GDM1 (cell line): ENCODE results near the gene UBE3B.
"Not testable (repeated sequence)": the region's sequence is repeated elsewhere in the genome, so short reads cannot be mapped to it uniquely, and the experiment has no call there.

ENCODE experiments used
- DNase-seq: peaks from one replicate; lab custom pipeline; 2025; lab: John Stamatoyannopoulos, UW

UBE3B gene

GRCh38 chr12:109450980-109451379 lies 26.5 kb upstream of the UBE3B start:
- no peak for DNase-seq

GRCh38 chr12:109451400-109451799 lies 26.0 kb upstream of the UBE3B start:
- no peak for DNase-seq

- no peak for DNase-seq
Measured at GRCh38 chr12:109452489-109452888, 24.9 kb upstream of the UBE3B start.

- no peak for DNase-seq
Measured at GRCh38 chr12:109455706-109456105, 21.7 kb upstream of the UBE3B start.

- DNase-seq = no peak
Measured at GRCh38 chr12:109458086-109458485, 19.3 kb upstream of the UBE3B start.

GRCh38 chr12:109458771-109459208 lies 18.6 kb upstream of the UBE3B start:
- DNase-seq = no peak

GRCh38 chr12:109459247-109459646 lies 18.2 kb upstream of the UBE3B start:
- no peak for DNase-seq

- DNase-seq = no peak
Measured at GRCh38 chr12:109460538-109460937, 16.9 kb upstream of the UBE3B start.

GRCh38 chr12:109461049-109461845 lies 16.2 kb upstream of the UBE3B start:
- DNase-seq = no peak

GRCh38 chr12:109461846-109462756 lies 15.3 kb upstream of the UBE3B start:
- no peak for DNase-seq

- DNase-seq = no peak
Measured at GRCh38 chr12:109462868-109463692, 14.4 kb upstream of the UBE3B start.

GRCh38 chr12:109463756-109464155 lies 13.7 kb upstream of the UBE3B start:
- no peak for DNase-seq

GRCh38 chr12:109464642-109465351 lies 12.6 kb upstream of the UBE3B start:
- DNase-seq = no peak

GRCh38 chr12:109466305-109466704 lies 11.1 kb upstream of the UBE3B start:
- DNase-seq = no peak

GRCh38 chr12:109466821-109467220 lies 10.6 kb upstream of the UBE3B start:
- DNase-seq = no peak

- DNase-seq = no peak
Measured at GRCh38 chr12:109467978-109468676, 9.3 kb upstream of the UBE3B start.

GRCh38 chr12:109469517-109469916 lies 7.9 kb upstream of the UBE3B start:
- no peak for DNase-seq

GRCh38 chr12:109473006-109473405 lies 4.4 kb upstream of the UBE3B start:
- no peak for DNase-seq

GRCh38 chr12:109473526-109474270 lies 3.7 kb upstream of the UBE3B start:
- DNase-seq = not testable (repeated sequence)

- DNase-seq = no peak
Measured at GRCh38 chr12:109475121-109475520, 2.3 kb upstream of the UBE3B start.
